Tibial artery (tissue), 4 donors: ENCODE results near the gene P2RX5.

ENCODE experiments used
- DNase-seq, 2 donors: peaks; one replicate each; pipeline ENCODE4 v3.0.0-alpha.2; 2019
- H3K27ac ChIP-seq, 2 donors: fragments of 200-600 bp; sonication (generic) in 1 of 2; 1 replicate in 1 of 2; 2 replicates in 1 of 2; pipeline ENCODE4 v1.5.1; 2018 to 2019; ENCODE audit warnings: mild to moderate bottlenecking in 1 of 2
- H3K27me3 ChIP-seq, 2 donors: fragments of 200-600 bp; sonication (generic) in 1 of 2; one replicate each; pipeline versions ENCODE4 v1.5.1 to v1.6.0; 2016 to 2019
- H3K36me3 ChIP-seq, 3 donors: fragments of 200-600 bp; sonication (generic) in 2 of 3; one replicate each; pipeline ENCODE4 v1.5.1; 2016 to 2019; ENCODE audit warnings: mild to moderate bottlenecking in 2 of 3
- H3K4me1 ChIP-seq, 4 donors: fragments of 200-600 bp; sonication (generic) in 2 of 4; 1 replicate in 3 of 4; 2 replicates in 1 of 4; pipeline ENCODE4 v1.5.1; 2016 to 2019
- H3K4me3 ChIP-seq, 2 donors: fragments of 200-600 bp; sonication (generic) in 1 of 2; 1 replicate in 1 of 2; 2 replicates in 1 of 2; pipeline ENCODE4 v1.5.1; 2018 to 2019; ENCODE audit warnings: mild to moderate bottlenecking in 2 of 2
- H3K9me3 ChIP-seq, 3 donors: fragments of 200-600 bp; sonication (generic) in 1 of 3; one replicate each; pipeline ENCODE4 v1.5.1; 2016 to 2019
- intact Hi-C: fragments of 100-400 bp; cut with DNase I; formaldehyde crosslinking; loops from one replicate; pipeline ENCODE4 v1.15.0; 2023; ENCODE audit warnings: low total_unique reads
- TF ChIP-seq, protein P1 (sequence below), 2 experiments: fragments of 200-600 bp in 1 of 2; fragments of 450-650 bp in 1 of 2; IDR thresholded peaks; one replicate each; pipeline ENCODE4 v1.5.1; 2017 to 2019; ENCODE audit warnings: antibody characterized with exemption in 2 of 2, mild to moderate bottlenecking in 1 of 2, moderate library complexity in 1 of 2

P2RX5 gene

DNA sequence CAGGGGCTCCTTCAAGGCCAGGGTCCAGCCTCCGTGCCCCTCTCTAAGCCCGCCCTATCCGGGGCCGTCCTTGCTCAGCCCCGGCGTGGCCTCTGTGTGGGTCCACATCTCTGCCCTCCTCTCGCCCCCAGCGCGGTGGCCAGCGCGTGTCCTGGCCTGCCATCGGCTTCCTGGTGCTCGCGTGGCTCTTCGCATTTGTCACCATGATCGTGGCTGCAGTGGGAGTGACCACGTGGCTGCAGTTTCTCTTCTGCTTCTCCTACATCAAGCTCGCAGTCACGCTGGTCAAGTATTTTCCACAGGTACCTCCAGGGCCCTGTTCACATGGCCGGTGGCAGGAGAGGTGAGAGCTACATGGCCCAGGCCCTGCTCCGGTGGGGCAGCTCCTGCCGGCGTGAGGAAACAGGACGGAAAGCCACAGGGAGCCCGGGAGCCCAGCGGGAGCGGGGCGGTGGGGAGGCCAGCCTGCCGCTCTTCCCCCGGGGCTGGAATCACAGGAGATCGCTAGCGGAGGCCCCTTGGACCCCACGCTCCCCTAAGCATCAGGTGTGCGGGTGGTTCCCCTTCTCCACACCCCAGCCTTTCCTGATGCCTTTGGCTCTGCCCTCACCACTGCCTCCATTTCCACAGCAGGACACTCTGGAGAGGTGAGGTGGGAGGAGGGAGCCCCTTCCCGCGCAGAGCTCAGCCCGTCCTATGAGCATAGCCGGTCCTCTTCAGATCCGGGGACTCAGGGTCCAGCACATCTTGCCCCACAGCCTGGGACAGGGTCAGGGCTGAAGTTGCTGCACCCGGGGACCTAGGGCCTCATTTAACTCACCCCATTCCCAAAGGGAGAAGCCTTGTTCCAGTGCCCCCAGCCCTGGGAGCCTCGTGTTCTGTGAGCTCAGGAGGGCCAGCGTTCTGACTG is 37.8 kb downstream of the P2RX5 start:
- peaks cover under 1 to 37% (median 11%) of the 10 kb centered on the region in 3 donors for H3K36me3 ChIP-seq
- no peaks in the 10 kb centered on the region for H3K27me3 ChIP-seq
- H3K27ac ChIP-seq, result peak overlapping the region; percentile 85 to 89
- no peak overlapping the region for H3K4me3 ChIP-seq
- intact Hi-C loops, result no loop called here
- peaks cover 0 to 32% (median 31%) of the 10 kb centered on the region in 4 donors for H3K4me1 ChIP-seq
- no peaks in the 10 kb centered on the region for H3K9me3 ChIP-seq
- TF ChIP-seq, protein P1, sequence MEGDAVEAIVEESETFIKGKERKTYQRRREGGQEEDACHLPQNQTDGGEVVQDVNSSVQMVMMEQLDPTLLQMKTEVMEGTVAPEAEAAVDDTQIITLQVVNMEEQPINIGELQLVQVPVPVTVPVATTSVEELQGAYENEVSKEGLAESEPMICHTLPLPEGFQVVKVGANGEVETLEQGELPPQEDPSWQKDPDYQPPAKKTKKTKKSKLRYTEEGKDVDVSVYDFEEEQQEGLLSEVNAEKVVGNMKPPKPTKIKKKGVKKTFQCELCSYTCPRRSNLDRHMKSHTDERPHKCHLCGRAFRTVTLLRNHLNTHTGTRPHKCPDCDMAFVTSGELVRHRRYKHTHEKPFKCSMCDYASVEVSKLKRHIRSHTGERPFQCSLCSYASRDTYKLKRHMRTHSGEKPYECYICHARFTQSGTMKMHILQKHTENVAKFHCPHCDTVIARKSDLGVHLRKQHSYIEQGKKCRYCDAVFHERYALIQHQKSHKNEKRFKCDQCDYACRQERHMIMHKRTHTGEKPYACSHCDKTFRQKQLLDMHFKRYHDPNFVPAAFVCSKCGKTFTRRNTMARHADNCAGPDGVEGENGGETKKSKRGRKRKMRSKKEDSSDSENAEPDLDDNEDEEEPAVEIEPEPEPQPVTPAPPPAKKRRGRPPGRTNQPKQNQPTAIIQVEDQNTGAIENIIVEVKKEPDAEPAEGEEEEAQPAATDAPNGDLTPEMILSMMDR (IDR thresholded peaks at IDR 0.05), result no peak
- DNase-seq, result no peak

- H3K27ac ChIP-seq, result peak overlapping the region in 1 of 2 donors; percentile 85
- peaks cover 0 to 32% (median 31%) of the 10 kb centered on the region in 4 donors for H3K4me1 ChIP-seq
- intact Hi-C loops, result no loop called here
- DNase-seq, result no peak
- H3K9me3 ChIP-seq, result no peaks in the 10 kb centered on the region
- TF ChIP-seq, protein P1 (IDR thresholded peaks at IDR 0.05), result no peak
- H3K27me3 ChIP-seq, result no peaks in the 10 kb centered on the region
- H3K36me3 ChIP-seq, result peaks cover 0 to 31% (median 5%) of the 10 kb centered on the region in 3 donors
- no peak overlapping the region for H3K4me3 ChIP-seq
These were observed 38.4 kb downstream of the P2RX5 start for GRCh38 chr17:3657588-3657869.

- peaks cover 0 to 26% (median 1%) of the 10 kb centered on the region in 3 donors for H3K36me3 ChIP-seq
- no peak overlapping the region for H3K4me3 ChIP-seq
- no peaks in the 10 kb centered on the region for H3K9me3 ChIP-seq
- TF ChIP-seq, protein P1 (IDR thresholded peaks at IDR 0.05), result no peak
- DNase-seq, result no peak
- no peak overlapping the region for H3K27ac ChIP-seq
- no peaks in the 10 kb centered on the region for H3K27me3 ChIP-seq
- peaks cover 0 to 32% (median 31%) of the 10 kb centered on the region in 4 donors for H3K4me1 ChIP-seq
- intact Hi-C loops, result no loop called here
These were observed 39.0 kb downstream of the P2RX5 start for GRCh38 chr17:3656755-3657587.

DNA sequence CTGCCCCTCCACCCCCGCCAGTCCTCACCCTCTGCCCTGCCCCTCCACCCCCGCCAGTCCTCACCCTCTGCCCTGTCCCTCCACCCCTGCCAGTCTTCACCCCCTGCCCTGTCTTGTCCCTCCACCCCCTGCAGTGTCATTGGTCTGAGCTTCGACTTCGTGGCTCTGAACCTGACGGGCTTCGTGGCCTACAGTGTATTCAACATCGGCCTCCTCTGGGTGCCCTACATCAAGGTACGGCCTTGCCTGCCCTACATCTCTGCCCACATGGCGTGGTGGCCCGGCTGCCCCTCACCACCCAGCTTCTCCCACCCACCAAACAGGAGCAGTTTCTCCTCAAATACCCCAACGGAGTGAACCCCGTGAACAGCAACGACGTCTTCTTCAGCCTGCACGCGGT is 39.6 kb downstream of the P2RX5 start:
- Histone ChIP-seq H3K27ac (no peak overlapping the region), H3K9me3 (no peaks in the 10 kb centered on the region), H3K27me3 (no peaks in the 10 kb centered on the region), H3K36me3 (peaks cover 0 to 20% (median 0%) of the 10 kb centered on the region in 3 donors), H3K4me3 (no peak overlapping the region), H3K4me1 (peaks cover 0 to 32% (median 31%) of the 10 kb centered on the region in 4 donors)
- DNase-seq, result no peak
- TF ChIP-seq, protein P1 (IDR thresholded peaks at IDR 0.05), result no peak
- intact Hi-C loops, result no loop called here

DNA sequence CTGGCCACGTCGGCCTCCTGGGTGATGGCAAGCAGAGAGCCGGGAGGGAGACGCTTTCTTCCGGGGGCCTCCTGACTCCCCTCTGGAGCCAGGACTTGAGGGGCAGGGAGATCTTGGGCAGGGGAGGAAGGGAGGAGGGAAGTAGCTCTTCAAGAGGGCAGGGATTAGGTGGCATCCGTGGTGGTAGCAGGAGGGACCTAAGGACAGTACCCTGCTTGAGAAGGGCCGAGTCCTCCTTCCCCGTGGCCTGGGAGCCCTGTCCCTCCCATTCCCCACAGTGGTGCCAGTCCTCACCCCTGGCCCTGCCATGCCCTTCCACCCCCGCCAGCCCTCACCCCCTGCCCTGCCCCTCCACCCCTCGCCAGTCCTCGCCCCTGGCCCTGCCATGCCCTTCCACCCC is 40.2 kb downstream of the P2RX5 start:
- Histone ChIP-seq H3K9me3 (no peaks in the 10 kb centered on the region), H3K27me3 (no peaks in the 10 kb centered on the region), H3K36me3 (peaks cover 0 to 19% (median 0%) of the 10 kb centered on the region in 3 donors), H3K27ac (no peak overlapping the region), H3K4me3 (no peak overlapping the region), H3K4me1 (peaks cover 0 to 32% (median 27%) of the 10 kb centered on the region in 4 donors)
- TF ChIP-seq, protein P1 (IDR thresholded peaks at IDR 0.05), result no peak
- no peak for DNase-seq
- intact Hi-C loops, result no loop called here
